H9 (cell line): ENCODE data around the gene PRCD. TPM values are rescaled to one million over a fixed set of nuclear protein-coding genes. Genes with fewer than 3 reads are reported as not detected.

Experiments used
- DNase-seq: peaks from one replicate; pipeline ENCODE4 v3.0.0-alpha.2; 2017
- H2AFZ ChIP-seq: one replicate; pipeline ENCODE4 v1.6.1; 2013; ENCODE audit warnings: mild to moderate bottlenecking, low read length, control low read depth, moderate library complexity
- H2AK5ac ChIP-seq: 2 replicates; pipeline ENCODE4 v1.6.1; 2013; ENCODE audit warnings: low read length, control low read depth, mixed read lengths; ENCODE audit not compliant: insufficient read length
- H2BK120ac ChIP-seq: one replicate; pipeline ENCODE4 v1.6.1; 2013; ENCODE audit warnings: low read depth, mild to moderate bottlenecking, low read length, control low read depth, inconsistent platforms; ENCODE audit not compliant: poor library complexity, severe bottlenecking
- H2BK12ac ChIP-seq: 2 replicates; pipeline ENCODE4 v1.6.1; 2013; ENCODE audit warnings: low read length, control low read depth, mixed read lengths, low read depth; ENCODE audit not compliant: insufficient read length
- H2BK15ac ChIP-seq: 2 replicates; pipeline ENCODE4 v1.6.1; 2013; ENCODE audit warnings: low read depth, low read length, control low read depth
- H2BK20ac ChIP-seq: one replicate; pipeline ENCODE4 v1.6.1; 2013; ENCODE audit warnings: low read depth, mild to moderate bottlenecking, low read length, control low read depth, inconsistent platforms; ENCODE audit not compliant: poor library complexity, severe bottlenecking
- H2BK5ac ChIP-seq: 2 replicates; pipeline ENCODE4 v1.6.1; 2013; ENCODE audit warnings: low read length, control low read depth, mixed read lengths; ENCODE audit not compliant: insufficient read length
- H3K14ac ChIP-seq: 2 replicates; pipeline ENCODE4 v1.6.1; 2013; ENCODE audit warnings: low read length, control low read depth; ENCODE audit not compliant: insufficient read depth
- H3K18ac ChIP-seq: 2 replicates; pipeline ENCODE4 v1.6.1; 2013; ENCODE audit warnings: low read depth, mild to moderate bottlenecking, mixed read lengths, low read length, control low read depth; ENCODE audit not compliant: insufficient read length
- H3K23ac ChIP-seq: 2 replicates; pipeline ENCODE4 v1.6.1; 2013; ENCODE audit warnings: low read length, control low read depth, mixed read lengths, low read depth; ENCODE audit not compliant: insufficient read length
- H3K23me2 ChIP-seq: 2 replicates; pipeline ENCODE4 v1.6.1; 2013; ENCODE audit warnings: low read depth, mild to moderate bottlenecking, mixed read lengths, low read length, control low read depth; ENCODE audit not compliant: insufficient read length, poor library complexity, severe bottlenecking
- H3K27ac ChIP-seq: 2 replicates; pipeline ENCODE4 v1.5.1; 2013; ENCODE audit warnings: low read length, control low read depth, mixed read lengths, low read depth; ENCODE audit not compliant: insufficient read length
- H3K27me3 ChIP-seq: 2 replicates; pipeline ENCODE4 v1.6.1; 2013; ENCODE audit warnings: low read length, control low read depth, inconsistent platforms; ENCODE audit not compliant: insufficient read depth
- H3K4ac ChIP-seq: 2 replicates; pipeline ENCODE4 v1.6.1; 2013; ENCODE audit warnings: low read depth, mild to moderate bottlenecking, control low read depth, inconsistent platforms, low read length, moderate library complexity
- H3K4me1 ChIP-seq: 2 replicates; pipeline ENCODE4 v1.6.1; 2013; ENCODE audit warnings: low read length, control low read depth, inconsistent platforms; ENCODE audit not compliant: insufficient read depth
- H3K4me2 ChIP-seq: 2 replicates; pipeline ENCODE4 v1.6.1; 2013; ENCODE audit warnings: low read length, control low read depth, mixed read lengths; ENCODE audit not compliant: insufficient read length, insufficient read depth
- H3K56ac ChIP-seq: 2 replicates; pipeline ENCODE4 v1.6.1; 2013; ENCODE audit warnings: low read depth, mild to moderate bottlenecking, mixed read lengths, low read length, control low read depth; ENCODE audit not compliant: insufficient read length
- H3K79me1 ChIP-seq: 2 replicates; pipeline ENCODE4 v1.6.1; 2013; ENCODE audit warnings: low read depth, mild to moderate bottlenecking, moderate library complexity, low read length, control low read depth, inconsistent platforms; ENCODE audit not compliant: insufficient read depth, poor library complexity, severe bottlenecking
- H3K79me2 ChIP-seq: 2 replicates; pipeline ENCODE4 v1.6.1; 2013; ENCODE audit warnings: low read length, control low read depth, inconsistent platforms; ENCODE audit not compliant: insufficient read depth
- H3K9ac ChIP-seq: 2 replicates; pipeline ENCODE4 v1.6.1; 2013; ENCODE audit warnings: low read length, control low read depth, mixed read lengths; ENCODE audit not compliant: insufficient read length; ENCODE audit errors: extremely low read depth
- H3K9me3 ChIP-seq: one replicate; pipeline ENCODE4 v1.6.1; 2013; ENCODE audit warnings: low read depth, low read length, inconsistent platforms; ENCODE audit not compliant: control insufficient read depth
- H3T11ph ChIP-seq: one replicate; pipeline ENCODE4 v1.6.1; 2013; ENCODE audit warnings: mild to moderate bottlenecking, low read length, control low read depth, inconsistent platforms
- H4K20me1 ChIP-seq: one replicate; pipeline ENCODE4 v1.6.1; 2013; ENCODE audit not compliant: control insufficient read depth, insufficient read length, insufficient read depth
- H4K5ac ChIP-seq: 2 replicates; pipeline ENCODE4 v1.6.1; 2013; ENCODE audit warnings: low read depth, mild to moderate bottlenecking, mixed read lengths, low read length, control low read depth; ENCODE audit not compliant: insufficient read length
- H4K8ac ChIP-seq: replicated peaks from 2 replicates; pipeline ENCODE4 v1.6.1; 2013; ENCODE audit warnings: low read length, control low read depth, mixed read lengths, low read depth; ENCODE audit not compliant: insufficient read length
- H4K91ac ChIP-seq: 2 replicates; pipeline ENCODE4 v1.6.1; 2013; ENCODE audit warnings: low read depth, mild to moderate bottlenecking, moderate library complexity, mixed read lengths, low read length, control low read depth; ENCODE audit not compliant: insufficient read length
- H3K27ac Mint-ChIP-seq, 3 experiments: 2 replicates in 2 of 3; 3 replicates in 1 of 3; pipeline ENCODE4 v1.8.0; 2020 to 2021; ENCODE audit warnings: mixed read lengths in 3 of 3, mild to moderate bottlenecking in 1 of 3, moderate library complexity in 1 of 3
- H3K27me3 Mint-ChIP-seq: 2 replicates; pipeline ENCODE4 v1.8.0; 2021; ENCODE audit warnings: low read depth, mild to moderate bottlenecking, moderate library complexity, mixed read lengths
- H3K36me3 Mint-ChIP-seq, 3 experiments: 2 replicates in 2 of 3; 3 replicates in 1 of 3; pipeline ENCODE4 v1.8.0; 2020 to 2021; ENCODE audit warnings: low read depth in 3 of 3, mixed read lengths in 3 of 3; ENCODE audit not compliant: insufficient read depth in 1 of 3
- H3K4me1 Mint-ChIP-seq, 2 experiments: 2 replicates each; pipeline ENCODE4 v1.8.0; 2020; ENCODE audit warnings: mixed read lengths in 2 of 2
- H3K4me3 Mint-ChIP-seq, 2 experiments: 2 replicates in 1 of 2; 3 replicates in 1 of 2; pipeline ENCODE4 v1.8.0; 2020 to 2021; ENCODE audit warnings: mild to moderate bottlenecking in 2 of 2, mixed read lengths in 2 of 2, moderate library complexity in 1 of 2
- H3K9me3 Mint-ChIP-seq, 2 experiments: 2 replicates in 1 of 2; 3 replicates in 1 of 2; pipeline ENCODE4 v1.8.0; 2020; ENCODE audit warnings: mild to moderate bottlenecking in 2 of 2, mixed read lengths in 2 of 2, moderate library complexity in 1 of 2
- CTCF ChIP-seq: fragments of 200-600 bp; sonication (generic); conservative IDR thresholded peaks from 3 replicates; pipeline ENCODE4 v1.8.0; 2021; ENCODE audit warnings: antibody characterized with exemption, mild to moderate bottlenecking
- WGBS: extraction: QIAGEN DNeasy Blood & Tissue Kit; methylation state at CpG from one replicate; pipeline ENCODE4 v1.1.7; 2013; ENCODE audit warnings: missing lambda C conversion rate, low lambda C conversion rate, mixed read lengths; ENCODE audit not compliant: insufficient read length; ENCODE audit errors: extremely low coverage; 5-methylcytosine and 5-hydroxymethylcytosine counted together
- total RNA-seq: library from RNA; stranded (reverse); gene quantifications from 2 replicates; pipeline ENCODE4 v1.2.1, GENCODE V29; 2021

PRCD gene
- total RNA-seq, 1 experiment from 2014 or later: 0.46 TPM

DNA sequence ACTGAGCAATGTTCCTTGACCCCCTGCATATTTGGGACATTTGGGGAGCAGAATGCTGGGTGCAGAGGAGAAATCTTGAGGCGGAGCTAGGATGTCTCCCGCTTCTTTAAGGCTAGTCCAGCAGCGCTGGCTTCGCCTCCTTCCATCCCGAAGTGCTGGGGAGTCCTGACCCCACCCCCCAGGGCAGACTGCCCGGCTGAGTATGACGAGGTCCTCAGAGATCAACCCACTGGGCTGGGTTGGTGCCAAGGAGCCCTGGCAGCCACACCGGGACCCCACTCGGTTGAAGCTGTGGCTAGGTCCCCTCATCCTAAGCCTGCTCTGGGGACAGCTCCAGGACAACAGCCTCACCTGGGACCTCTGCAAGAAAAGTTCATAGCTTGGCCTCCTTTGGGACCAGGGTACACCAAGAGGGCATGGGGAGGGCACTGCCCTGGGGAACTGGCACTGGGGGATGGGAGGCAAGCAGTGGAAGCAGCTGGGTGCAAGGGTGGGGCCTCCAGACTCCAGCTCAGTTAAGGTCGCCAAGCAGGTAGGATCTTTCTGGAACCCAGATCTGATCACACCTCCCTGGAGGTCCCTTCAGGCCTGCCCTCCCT lies 49.6 kb upstream of the PRCD start:
- no peak overlapping the region for H3K4me3 Mint-ChIP-seq
- no peaks in the 10 kb centered on the region for H3K9me3 ChIP-seq
- no peak overlapping the region for H2AFZ ChIP-seq
- H3K27me3 ChIP-seq: no peaks in the 10 kb centered on the region
- H4K20me1 ChIP-seq: no peaks in the 10 kb centered on the region
- H4K5ac ChIP-seq: no peak overlapping the region
- H3K9me3 Mint-ChIP-seq: no peaks in the 10 kb centered on the region
- H3K36me3 Mint-ChIP-seq: peaks cover 0 to 6% (median 3%) of the 10 kb centered on the region in 3 experiments; a peak in 2 of 7 replicates
- no peak overlapping the region for H2BK15ac ChIP-seq
- H3K27me3 Mint-ChIP-seq: no peaks in the 10 kb centered on the region; the same call in 1 of the 2 replicates
- no peak overlapping the region for H2BK120ac ChIP-seq
- H3T11ph ChIP-seq: no peak overlapping the region
- no peak overlapping the region for H3K56ac ChIP-seq
- no peaks in the 10 kb centered on the region for H3K4me1 ChIP-seq
- no peaks in the 10 kb centered on the region for H3K23me2 ChIP-seq
- no peak overlapping the region for H3K27ac ChIP-seq
- WGBS: no CpG with 5 or more reads among the region's 10 CpGs
- no peak overlapping the region for H3K9ac ChIP-seq
- no peak overlapping the region for H4K91ac ChIP-seq
- H3K79me1 ChIP-seq: no peaks in the 10 kb centered on the region
- no peak for DNase-seq
- H2BK5ac ChIP-seq: no peak overlapping the region
- peaks cover 15 to 25% of the 10 kb centered on the region in 2 experiments for H3K4me1 Mint-ChIP-seq
- H3K79me2 ChIP-seq: no peaks in the 10 kb centered on the region
- no peak overlapping the region for H3K4ac ChIP-seq
- no peak overlapping the region for H3K4me2 ChIP-seq
- no peak overlapping the region for H4K8ac ChIP-seq
- no peak overlapping the region for H2BK20ac ChIP-seq
- no peak overlapping the region for H2BK12ac ChIP-seq
- H3K23ac ChIP-seq: no peak overlapping the region
- no peak overlapping the region for H3K27ac Mint-ChIP-seq
- no peak overlapping the region for H2AK5ac ChIP-seq
- TF ChIP-seq CTCF: no peak
- H3K14ac ChIP-seq: no peak overlapping the region; the same call in 1 of the 2 replicates
- no peak overlapping the region for H3K18ac ChIP-seq
